HepG2 (cell line): ENCODE results near the gene FNDC4. TPM values are rescaled to one million over a fixed set of nuclear protein-coding genes. Genes with fewer than 3 reads are reported as not detected.
"Not testable (repeated sequence)": the region's sequence is repeated elsewhere in the genome, so short reads cannot be mapped to it uniquely, and the experiment has no call there.

Source experiments
- ATAC-seq: fragments of 200-7000 bp; cut with Tn5 transposase; 3 replicates; pipeline ENCODE4 v1.9.1; 2020; ENCODE audit warnings: mild to moderate bottlenecking, moderate library complexity
- BruUV-seq: library from RNA; stranded (reverse); fragments of 400-500 nt; replicated peaks from 2 replicates; lab custom pipeline; 2021; lab: Mats Ljungman, UMichigan
- CTCF ChIA-PET: fragments of 300-600 bp; formaldehyde crosslinking; extraction: SDS; loops from one replicate; lab custom pipeline; 2021; ENCODE audit warnings: low total read pairs, inconsistent platforms, low intra/inter-chr PET ratio; lab: Yijun Ruan, JAX
- POLR2A ChIA-PET: fragments of 350-600 bp; sonication (Branson Sonifier 250); formaldehyde crosslinking; loops from one replicate; lab custom pipeline; 2020; ENCODE audit warnings: antibody characterized with exemption, inconsistent platforms; lab: Yijun Ruan, JAX
- DNase-seq: peaks from one replicate; pipeline ENCODE4 v3.0.0-alpha.2; 2015; ENCODE audit warnings: low spot score
- FAIRE-seq: peaks from 3 replicates; lab custom pipeline; 2011; peaks lifted over from hg19 to GRCh38; lab: Jason Lieb, UNC
- H2AFZ ChIP-seq: one replicate; pipeline ENCODE4 v1.6.1; 2011; ENCODE audit warnings: low read length, inconsistent platforms
- H3K27ac ChIP-seq: fragments of 300-600 bp; 3 replicates; pipeline ENCODE4 v1.8.0; 2011; ENCODE audit warnings: mixed run types, mild to moderate bottlenecking, mixed read lengths, low read length, inconsistent platforms; ENCODE audit not compliant: insufficient read depth; ENCODE audit errors: extremely low read length
- H3K27me3 ChIP-seq, 2 experiments: fragments of 200-600 bp in 1 of 2; 2 replicates in 1 of 2; 3 replicates in 1 of 2; pipeline versions ENCODE4 v1.6.0 to v1.8.0; 2011; ENCODE audit warnings: low read length in 2 of 2, mild to moderate bottlenecking in 2 of 2, moderate library complexity in 2 of 2, inconsistent platforms in 1 of 2; ENCODE audit not compliant: insufficient read depth in 2 of 2, control insufficient read depth in 1 of 2
- H3K36me3 ChIP-seq, 2 experiments: fragments of 200-600 bp in 1 of 2; replicated peaks in 1 of 2; 2 replicates in 1 of 2; 3 replicates in 1 of 2; pipeline versions ENCODE4 v1.5.1 to v1.8.0; 2011; ENCODE audit warnings: low read length in 2 of 2, inconsistent platforms in 1 of 2; ENCODE audit not compliant: insufficient read depth in 2 of 2, control insufficient read depth in 1 of 2
- H3K4me1 ChIP-seq: 2 replicates; pipeline ENCODE4 v1.5.1; 2012; ENCODE audit warnings: low read length, inconsistent platforms; ENCODE audit not compliant: insufficient read depth
- H3K4me2 ChIP-seq: 2 replicates; pipeline ENCODE4 v1.6.0; 2011; ENCODE audit warnings: low read depth, low read length, inconsistent platforms
- H3K4me3 ChIP-seq, 3 experiments: fragments of 200-600 bp in 1 of 3; sonication (generic), shearing (Covaris generic) in 1 of 3; replicated peaks in 1 of 3; 2 replicates each; pipeline ENCODE4 v1.5.1; 2011 to 2016; ENCODE audit warnings: low read length in 3 of 3, inconsistent platforms in 2 of 3, low read depth in 2 of 3, mild to moderate bottlenecking in 2 of 3, control low read depth in 1 of 3, mixed read lengths in 1 of 3; ENCODE audit not compliant: insufficient read depth in 1 of 3
- H3K79me2 ChIP-seq: one replicate; pipeline ENCODE4 v1.6.1; 2011; ENCODE audit warnings: low read length, inconsistent platforms; ENCODE audit not compliant: insufficient read depth
- H3K9ac ChIP-seq: 2 replicates; pipeline ENCODE4 v1.6.0; 2011; ENCODE audit warnings: mild to moderate bottlenecking, low read depth, low read length, inconsistent platforms; ENCODE audit not compliant: insufficient read depth
- H3K9me3 ChIP-seq: 2 replicates; pipeline ENCODE4 v1.5.1; 2012; ENCODE audit warnings: mild to moderate bottlenecking, low read length
- H4K20me1 ChIP-seq: 2 replicates; pipeline ENCODE4 v1.6.0; 2011; ENCODE audit warnings: inconsistent platforms, mild to moderate bottlenecking, low read length, moderate library complexity; ENCODE audit not compliant: insufficient read depth
- CREB1 ChIP-seq, 2 experiments: fragments of 450-650 bp in 1 of 2; IDR thresholded peaks; 2 replicates each; pipeline ENCODE4 v1.6.1; 2016 to 2017; ENCODE audit warnings: control low read depth in 1 of 2, mild to moderate bottlenecking in 1 of 2, missing compliant biosample characterization in 1 of 2, missing genetic modification characterization in 1 of 2
- NR3C1 ChIP-seq: sonication (generic); formaldehyde crosslinking; IDR thresholded peaks from 2 replicates; pipeline ENCODE4 v1.4.0; 2020; ENCODE audit warnings: missing genetic modification reagents
- SOX13 ChIP-seq, 3 experiments: fragments of 450-650 bp in 1 of 3; sonication (generic) in 1 of 3; formaldehyde crosslinking in 1 of 3; IDR thresholded peaks in 2 of 3; conservative IDR thresholded peaks in 1 of 3; 2 replicates each; pipeline versions ENCODE4 v1.5.0 to v1.6.1; 2016 to 2020; ENCODE audit warnings: antibody characterized with exemption in 1 of 3, mild to moderate bottlenecking in 1 of 3, missing compliant biosample characterization in 1 of 3, missing genetic modification reagents in 1 of 3, moderate library complexity in 1 of 3
- SOX6 ChIP-seq, 2 experiments: fragments of 450-650 bp in 1 of 2; sonication (generic) in 1 of 2; formaldehyde crosslinking in 1 of 2; IDR thresholded peaks; 2 replicates each; pipeline versions ENCODE4 v1.4.0 to v1.6.1; 2017 to 2020; ENCODE audit warnings: antibody characterized with exemption in 1 of 2, mild to moderate bottlenecking in 1 of 2, missing genetic modification reagents in 1 of 2
- ZNF652 ChIP-seq: IDR thresholded peaks from 2 replicates; pipeline ENCODE4 v1.6.1; 2016; ENCODE audit warnings: low read depth, borderline replicate concordance
- WGBS: methylation state at CpG from one replicate; pipeline ENCODE4 v1.1.6; 2017; ENCODE audit warnings: low lambda C conversion rate; 5-methylcytosine and 5-hydroxymethylcytosine counted together
- in situ Hi-C: cut with HindIII; loops from 2 replicates; pipeline ENCODE4 v1.10.0; 2017; ENCODE audit warnings: low pct_unique_long_range_greater_than_20kb; ENCODE audit not compliant: extremely low pct_ligation_motif_present
- intact Hi-C: fragments of 100-400 bp; cut with micrococcal nuclease; formaldehyde crosslinking; loops from one replicate; pipeline ENCODE4 v1.10.0; 2022; ENCODE audit not compliant: unreplicated experiment
- polyA plus RNA-seq, 8 experiments: library from polyadenylated mRNA; depleted of rRNA in 3 of 8; stranded (reverse) in 7 of 8; unstranded in 1 of 8; fragments of >200 nt; fragmentation: Illumina TruSeq in 4 of 8; extraction: Trizol in 4 of 8; gene quantifications; 2 replicates each; pipeline versions ENCODE4 v1.2.1 to v1.2.3, GENCODE V29; 2011 to 2016; ENCODE audit warnings: low read depth in 4 of 8, missing spikeins in 1 of 8, mixed read lengths in 1 of 8; ENCODE audit not compliant: insufficient read depth in 1 of 8
- total RNA-seq, 5 experiments: library from RNA; depleted of rRNA; stranded (reverse); fragments of >200 nt; fragmentation: Illumina TruSeq; extraction: Trizol; gene quantifications; 2 replicates each; pipeline ENCODE4 v1.2.3, GENCODE V29; 2016; ENCODE audit warnings: low read depth in 1 of 5
- TF ChIP-seq, protein P1 (sequence below): sonication (generic); formaldehyde crosslinking; conservative IDR thresholded peaks from 2 replicates; pipeline ENCODE4 v1.5.0; 2020; ENCODE audit warnings: missing genetic modification reagents

The FNDC4 gene
- total and polyA plus RNA-seq, 2 of the 13 experiments (the other 11 are each of a cell fraction or from before 2014, with no cell fraction given) = 9.0 to 17.4 TPM

DNA sequence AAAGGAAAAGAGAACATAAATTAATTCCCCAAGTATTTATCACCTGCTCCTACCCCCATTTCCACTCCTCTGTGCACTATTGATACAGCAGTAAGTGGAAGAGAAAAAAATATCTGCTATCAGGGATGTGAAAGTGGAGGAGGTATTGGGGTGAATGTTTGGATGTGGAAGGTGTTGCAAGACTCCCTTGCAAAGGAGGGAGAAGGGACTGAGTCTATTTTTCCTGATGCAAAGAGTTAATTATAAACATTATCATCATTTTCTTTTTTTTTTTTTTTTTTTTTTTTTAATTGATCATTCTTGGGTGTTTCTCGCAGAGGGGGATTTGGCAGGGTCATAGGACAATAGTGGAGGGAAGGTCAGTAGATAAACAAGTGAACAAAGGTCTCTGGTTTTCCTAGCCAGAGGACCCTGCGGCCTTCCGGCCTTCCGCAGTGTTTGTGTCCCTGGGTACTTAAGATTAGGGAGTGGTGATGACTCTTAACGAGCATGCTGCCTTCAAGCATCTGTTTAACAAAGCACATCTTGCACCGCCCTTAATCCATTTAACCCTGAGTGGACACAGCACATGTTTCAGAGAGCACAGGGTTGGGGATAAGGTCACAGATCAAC lies 43.9 kb upstream of the FNDC4 start:
- POLR2A ChIA-PET; in situ Hi-C loops; H3K79me2 ChIP-seq; BruUV-seq; H4K20me1 ChIP-seq; H3K9me3 ChIP-seq; H3K27ac ChIP-seq; CTCF ChIA-PET; H3K27me3 ChIP-seq; H3K9ac ChIP-seq; FAIRE-seq; H3K36me3 ChIP-seq; ATAC-seq; H3K4me3 ChIP-seq; DNase-seq; intact Hi-C loops; H3K4me2 ChIP-seq; H3K4me1 ChIP-seq; H2AFZ ChIP-seq; TF ChIP-seq SOX13, SOX6 (IDR thresholded peaks at IDR 0.05): not testable (repeated sequence)
- WGBS = 2% methylated on average over 4 of the region's 6 CpGs
- peak in 1 of 2 experiments; percentile 44; a peak in 1 of 4 replicates for TF ChIP-seq SOX13 (CRISPR knock-in tag; conservative IDR thresholded peaks at IDR 0.05 in 1 of 2, IDR thresholded peaks at IDR 0.05 in 1 of 2)
- peak; percentile 27; the same call in 1 of the 2 replicates for TF ChIP-seq SOX6 (CRISPR knock-in tag; IDR thresholded peaks at IDR 0.05)
- 0 out of 2 replicates have a peak, but pooled peaks have one; percentile 3 for TF ChIP-seq ZNF652

DNA sequence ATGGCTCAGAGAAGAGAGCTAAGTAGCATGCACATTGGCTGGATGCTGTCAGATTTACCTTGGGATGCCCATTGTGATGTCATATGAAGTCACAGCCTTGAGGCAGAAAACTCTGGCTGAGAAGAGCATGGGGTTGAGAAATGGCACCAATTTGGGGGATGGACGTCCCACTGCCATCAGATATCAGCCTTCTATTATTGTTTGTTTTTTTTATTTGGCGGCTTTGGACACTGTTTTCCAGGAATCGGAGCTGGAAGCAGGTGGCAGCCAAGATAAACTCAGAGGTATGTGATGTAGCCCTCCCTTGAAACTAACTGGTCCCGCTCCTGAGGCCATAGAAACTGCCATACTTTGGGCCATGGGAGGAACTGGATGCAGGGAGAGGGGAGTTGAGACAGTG lies 42.3 kb upstream of the FNDC4 start:
- CTCF ChIA-PET = no interaction called here
- H3K27me3 ChIP-seq = 0 out of 5 replicates have a peak, but pooled peaks cover 0 to 5% of the 10 kb centered on the region in 2 experiments
- no peak overlapping the region for H3K4me3 ChIP-seq
- no peak for DNase-seq
- no peaks in the 10 kb centered on the region for H3K79me2 ChIP-seq
- BruUV-seq = no TSS peak
- H3K4me2 ChIP-seq = no peak overlapping the region
- no peak; the same call in 2 of the 3 replicates for ATAC-seq
- WGBS = 35% methylated on average over 4 of the region's 4 CpGs
- no peaks in the 10 kb centered on the region for H3K36me3 ChIP-seq
- H4K20me1 ChIP-seq = no peaks in the 10 kb centered on the region
- H3K27ac ChIP-seq = no peak overlapping the region
- intact Hi-C loops (no loop called here), in situ Hi-C loops (no loop called here)
- no peak overlapping the region for H3K9ac ChIP-seq
- FAIRE-seq = no peak
- no peak for TF ChIP-seq NR3C1 (CRISPR knock-in tag)
- peak; percentile 27; the same call in 1 of the 2 replicates for TF ChIP-seq CREB1 (IDR thresholded peaks at IDR 0.05)
- no peak for TF ChIP-seq CREB1 (CRISPR knock-in tag; IDR thresholded peaks at IDR 0.05)
- TF ChIP-seq, protein P1, sequence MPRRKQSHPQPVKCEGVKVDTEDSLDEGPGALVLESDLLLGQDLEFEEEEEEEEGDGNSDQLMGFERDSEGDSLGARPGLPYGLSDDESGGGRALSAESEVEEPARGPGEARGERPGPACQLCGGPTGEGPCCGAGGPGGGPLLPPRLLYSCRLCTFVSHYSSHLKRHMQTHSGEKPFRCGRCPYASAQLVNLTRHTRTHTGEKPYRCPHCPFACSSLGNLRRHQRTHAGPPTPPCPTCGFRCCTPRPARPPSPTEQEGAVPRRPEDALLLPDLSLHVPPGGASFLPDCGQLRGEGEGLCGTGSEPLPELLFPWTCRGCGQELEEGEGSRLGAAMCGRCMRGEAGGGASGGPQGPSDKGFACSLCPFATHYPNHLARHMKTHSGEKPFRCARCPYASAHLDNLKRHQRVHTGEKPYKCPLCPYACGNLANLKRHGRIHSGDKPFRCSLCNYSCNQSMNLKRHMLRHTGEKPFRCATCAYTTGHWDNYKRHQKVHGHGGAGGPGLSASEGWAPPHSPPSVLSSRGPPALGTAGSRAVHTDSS (CRISPR knock-in tag) = no peak
- TF ChIP-seq, all 625 proteins: peak for 1
- Histone ChIP-seq H3K9me3 (no peaks in the 10 kb centered on the region), H3K4me1 (peaks cover 6% of the 10 kb centered on the region; the same call in 1 of the 2 replicates), H2AFZ (no peak overlapping the region)
- POLR2A ChIA-PET = no interaction called here
